ENCODE data around the gene TMEM184B. TPM values are rescaled to one million over a fixed set of nuclear protein-coding genes. Genes with fewer than 3 reads are reported as not detected.

The TMEM184B gene
- total RNA-seq, 3 donors from 2014 or later: 35.9 to 63.1 (median 38.2) TPM

- H3K4me3 ChIP-seq: no peak overlapping the region
- H3K36me3 ChIP-seq (ENCODE audit: low read depth): no peaks in the 10 kb centered on the region
- intact Hi-C loops (cut with DNase I, micrococcal nuclease): no loop called here
- no peak for ATAC-seq
- TF ChIP-seq CTCF (IDR thresholded peaks at IDR 0.05): no peak
- no peak for DNase-seq
- H3K4me1 ChIP-seq (ENCODE audit: low read depth): peaks cover 17% of the 10 kb centered on the region
- no peaks in the 10 kb centered on the region for H3K9me3 ChIP-seq
Observed at GRCh38 chr22:38246692-38247091, 26.1 kb downstream of the TMEM184B start.

GRCh38 chr22:38246046-38246658, 26.7 kb downstream of the TMEM184B start:
- Histone ChIP-seq H3K9me3 (no peaks in the 10 kb centered on the region), H3K4me1 (ENCODE audit: low read depth) (peaks cover 20% of the 10 kb centered on the region), H3K4me3 (no peak overlapping the region), H3K36me3 (ENCODE audit: low read depth) (no peaks in the 10 kb centered on the region)
- DNase-seq: no peak
- no peak for ATAC-seq
- no peak for TF ChIP-seq CTCF (IDR thresholded peaks at IDR 0.05)
- intact Hi-C loops (cut with DNase I, micrococcal nuclease): no loop called here

GRCh38 chr22:38244106-38244505, 28.7 kb downstream of the TMEM184B start:
- H3K9me3 ChIP-seq: no peaks in the 10 kb centered on the region
- H3K4me3 ChIP-seq: no peak overlapping the region
- peaks cover 36% of the 10 kb centered on the region for H3K4me1 ChIP-seq (ENCODE audit: low read depth)
- no peaks in the 10 kb centered on the region for H3K36me3 ChIP-seq (ENCODE audit: low read depth)
- ATAC-seq (no peak), DNase-seq (no peak)
- intact Hi-C loops (cut with DNase I, micrococcal nuclease): no loop called here
- TF ChIP-seq CTCF (IDR thresholded peaks at IDR 0.05): no peak

GRCh38 chr22:38243007-38243765, 29.6 kb downstream of the TMEM184B start:
- peak; percentile 82 to 88 (median 86) for DNase-seq
- Histone ChIP-seq H3K36me3 (ENCODE audit: low read depth) (no peaks in the 10 kb centered on the region), H3K9me3 (no peaks in the 10 kb centered on the region), H3K4me1 (ENCODE audit: low read depth) (peaks cover 44% of the 10 kb centered on the region), H3K4me3 (no peak overlapping the region)
- intact Hi-C loops (cut with DNase I, micrococcal nuclease): no loop called here
- TF ChIP-seq CTCF (IDR thresholded peaks at IDR 0.05): no peak
- peak; percentile 91 for ATAC-seq

- ATAC-seq (peak; percentile 71), DNase-seq (peak in 1 of 3 donors; percentile 58)
- no peak for TF ChIP-seq CTCF (IDR thresholded peaks at IDR 0.05)
- Histone ChIP-seq H3K9me3 (no peaks in the 10 kb centered on the region), H3K4me1 (ENCODE audit: low read depth) (peaks cover 50% of the 10 kb centered on the region), H3K4me3 (no peak overlapping the region), H3K36me3 (ENCODE audit: low read depth) (no peaks in the 10 kb centered on the region)
- intact Hi-C loops (cut with DNase I, micrococcal nuclease): no loop called here
Observed at GRCh38 chr22:38240734-38241252, 32.0 kb downstream of the TMEM184B start.

Data from mucosa of descending colon (tissue), 3 donors.